Spinal cord (tissue), 10 donors: ENCODE results near the gene PKD1. TPM values are rescaled to one million over a fixed set of nuclear protein-coding genes. Genes with fewer than 3 reads are reported as not detected.

Source experiments
- DNase-seq, 6 donors: peaks; one replicate each; pipeline versions ENCODE4 v3.0.0 to v3.0.0-alpha.2; 2013 to 2015; ENCODE audit warnings: low spot score in 6 of 6, low read depth in 4 of 6
- H3K27ac ChIP-seq: one replicate; pipeline ENCODE4 v1.5.1; 2013; ENCODE audit warnings: low read depth, low read length, control low read depth
- H3K27me3 ChIP-seq: one replicate; pipeline ENCODE4 v1.6.1; 2013; ENCODE audit warnings: low read length; ENCODE audit not compliant: control insufficient read depth, insufficient read depth
- H3K36me3 ChIP-seq: one replicate; pipeline ENCODE4 v1.6.1; 2013; ENCODE audit warnings: low read length; ENCODE audit not compliant: control insufficient read depth, insufficient read depth
- H3K4me1 ChIP-seq: one replicate; pipeline ENCODE4 v1.6.1; 2013; ENCODE audit warnings: low read length; ENCODE audit not compliant: control insufficient read depth, insufficient read depth
- H3K4me3 ChIP-seq: one replicate; pipeline ENCODE4 v1.5.1; 2013; ENCODE audit warnings: low read depth, low read length, control low read depth
- H3K9me3 ChIP-seq: one replicate; pipeline ENCODE4 v1.6.1; 2013; ENCODE audit warnings: low read length; ENCODE audit not compliant: control insufficient read depth, insufficient read depth
- WGBS: methylation state at CpG from one replicate; pipeline ENCODE4 v1.1.5; 2013; ENCODE audit warnings: missing lambda C conversion rate; ENCODE audit not compliant: insufficient coverage; 5-methylcytosine and 5-hydroxymethylcytosine counted together
- polyA plus RNA-seq, 2 donors: library from polyadenylated mRNA; unstranded; fragments of 120-200 nt; gene quantifications; one replicate each; pipeline ENCODE4 v1.2.1, GENCODE V29; 2013; ENCODE audit not compliant: insufficient read length in 2 of 2
- total RNA-seq, 2 donors: library from RNA; depleted of rRNA in 1 of 2; stranded (reverse); fragments of 120-200 nt in 1 of 2; fragments of >200 nt in 1 of 2; gene quantifications; one replicate each; pipeline versions ENCODE4 v1.2.3 to v1.2.4, GENCODE V29; 2013 to 2014
- donor health status: healthy.

Gene PKD1
- total and polyA plus RNA-seq, 4 donors: 68.1 to 289 (median 144) TPM

DNA sequence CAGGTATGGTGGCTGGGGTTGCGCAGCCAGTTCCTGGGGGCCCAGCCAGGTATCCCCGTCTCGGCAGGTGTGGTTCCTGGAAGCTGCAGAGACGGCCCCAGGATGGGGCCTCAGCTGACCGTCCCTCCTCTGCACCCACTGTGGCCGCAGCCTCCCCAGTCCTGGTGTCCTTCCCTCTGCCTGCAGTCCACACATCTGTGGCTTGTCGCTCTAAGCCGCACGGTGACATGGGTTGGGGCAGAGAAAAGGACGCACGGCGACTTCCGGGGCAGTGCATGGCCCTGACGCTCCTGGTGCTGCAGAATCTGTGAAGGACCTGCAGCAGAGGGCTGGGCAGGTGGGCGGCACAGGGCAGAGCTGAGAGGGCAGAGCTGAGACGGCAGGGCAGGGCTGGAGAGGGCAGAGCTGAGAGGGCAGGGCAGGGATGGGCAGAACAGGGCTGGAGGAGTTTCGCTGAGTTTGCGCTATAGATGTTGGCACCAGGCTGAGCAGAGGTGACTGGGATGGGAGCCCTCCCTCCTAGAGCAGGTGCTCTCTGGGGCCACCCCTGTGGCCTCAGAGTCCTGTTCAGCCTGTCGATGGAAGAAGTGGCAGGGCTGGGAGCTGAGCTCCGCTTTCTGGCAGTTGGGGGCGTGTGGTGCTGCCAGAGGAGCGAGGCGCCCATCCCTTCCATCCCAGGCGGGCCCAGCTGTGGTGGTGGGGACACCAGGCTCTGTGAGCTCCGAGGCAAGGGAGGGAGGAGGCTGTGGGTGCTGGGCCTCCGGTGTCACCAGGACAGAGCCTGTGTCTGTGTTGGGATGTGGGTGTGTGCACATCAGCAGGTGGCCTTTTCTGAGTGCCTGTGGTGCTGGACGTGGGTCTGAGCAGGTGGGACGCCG is 64.9 kb downstream of the PKD1 start:
- no peak for DNase-seq
- no peaks in the 10 kb centered on the region for H3K4me1 ChIP-seq
- no peaks in the 10 kb centered on the region for H3K27me3 ChIP-seq
- no peak overlapping the region for H3K4me3 ChIP-seq
- WGBS: 92% methylated on average over 29 of the region's 29 CpGs
- no peaks in the 10 kb centered on the region for H3K9me3 ChIP-seq
- H3K36me3 ChIP-seq: peaks cover 96% of the 10 kb centered on the region
- H3K27ac ChIP-seq: no peak overlapping the region

DNA sequence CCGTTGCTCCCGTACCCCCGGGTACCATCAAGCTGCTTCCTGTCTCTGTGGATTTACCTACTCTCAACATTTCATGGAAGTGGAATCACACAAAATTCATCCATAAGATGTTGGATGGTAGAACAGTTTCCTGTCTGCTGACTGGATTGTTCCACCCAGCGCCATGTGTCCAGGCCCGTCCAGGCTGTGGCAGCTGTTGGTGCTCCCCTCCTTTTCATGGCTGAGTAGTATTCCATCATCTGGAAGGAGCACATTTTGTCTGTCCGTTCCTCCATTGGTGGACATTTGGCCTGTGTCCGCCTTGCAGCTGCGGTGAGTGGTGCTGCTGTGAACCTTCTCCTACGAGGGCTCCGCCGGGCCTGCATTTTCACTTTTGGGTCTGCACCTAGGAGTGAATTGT is 69.6 kb downstream of the PKD1 start:
- Histone ChIP-seq H3K27ac (no peak overlapping the region), H3K27me3 (no peaks in the 10 kb centered on the region), H3K9me3 (no peaks in the 10 kb centered on the region), H3K4me3 (no peak overlapping the region), H3K36me3 (peaks cover 93% of the 10 kb centered on the region), H3K4me1 (no peaks in the 10 kb centered on the region)
- 96% methylated on average over 8 of the region's 11 CpGs for WGBS
- no peak for DNase-seq

DNA sequence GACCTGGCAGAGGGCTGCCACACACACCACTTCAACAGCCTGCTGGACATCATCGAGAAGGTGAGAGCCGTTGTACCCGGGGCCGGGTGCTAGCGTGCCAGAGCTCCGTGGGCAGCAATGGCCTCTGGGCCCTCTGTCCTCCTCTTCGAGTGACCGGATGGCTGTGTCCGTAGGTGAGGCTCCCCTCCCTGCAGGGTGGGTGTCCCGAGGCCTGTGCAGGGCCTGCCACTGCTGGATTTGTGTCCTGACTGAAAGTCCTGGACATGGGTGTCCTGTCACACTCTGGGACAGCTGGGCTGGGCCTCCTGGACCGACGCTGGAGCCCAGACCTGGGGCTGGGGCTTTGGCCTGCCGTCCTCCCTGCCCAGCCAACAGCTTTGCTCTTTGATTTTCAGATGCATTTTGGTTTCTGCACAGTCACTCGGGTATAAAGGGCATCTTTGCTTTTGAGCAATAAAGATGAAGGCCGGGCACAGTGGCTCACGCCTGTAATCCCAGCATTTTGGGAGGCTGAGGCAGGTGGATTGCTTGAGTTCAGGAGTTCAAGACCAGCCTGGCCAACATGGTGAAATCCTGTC is 71.2 kb downstream of the PKD1 start:
- Histone ChIP-seq H3K36me3 (peaks cover 94% of the 10 kb centered on the region), H3K4me1 (no peaks in the 10 kb centered on the region), H3K9me3 (no peaks in the 10 kb centered on the region), H3K27ac (no peak overlapping the region), H3K27me3 (no peaks in the 10 kb centered on the region), H3K4me3 (no peak overlapping the region)
- no peak for DNase-seq
- 94% methylated on average over 16 of the region's 16 CpGs for WGBS

DNA sequence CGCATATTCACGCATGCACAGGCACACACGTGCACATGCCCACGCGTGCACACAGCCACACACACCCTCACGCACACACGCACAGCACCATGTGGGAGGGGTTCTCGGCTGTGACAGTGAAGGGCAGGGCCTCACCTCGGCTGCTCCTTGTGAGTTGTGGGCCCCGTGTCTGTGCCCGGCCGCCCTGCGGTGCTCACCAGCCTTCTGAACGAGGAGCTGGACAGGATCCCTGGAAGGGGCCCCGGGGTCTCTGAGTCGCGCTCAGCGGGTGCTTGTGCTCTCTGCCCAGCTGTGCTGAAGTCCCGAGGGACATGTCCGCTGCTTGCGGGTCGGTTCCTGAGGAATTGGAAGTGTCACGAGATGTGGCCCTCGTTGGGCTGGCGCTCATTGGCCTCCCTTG is 71.8 kb downstream of the PKD1 start:
- peaks cover 97% of the 10 kb centered on the region for H3K36me3 ChIP-seq
- no peaks in the 10 kb centered on the region for H3K9me3 ChIP-seq
- no peak overlapping the region for H3K27ac ChIP-seq
- DNase-seq: no peak
- WGBS: 95% methylated on average over 25 of the region's 25 CpGs
- no peak overlapping the region for H3K4me3 ChIP-seq
- no peaks in the 10 kb centered on the region for H3K4me1 ChIP-seq
- no peaks in the 10 kb centered on the region for H3K27me3 ChIP-seq

DNA sequence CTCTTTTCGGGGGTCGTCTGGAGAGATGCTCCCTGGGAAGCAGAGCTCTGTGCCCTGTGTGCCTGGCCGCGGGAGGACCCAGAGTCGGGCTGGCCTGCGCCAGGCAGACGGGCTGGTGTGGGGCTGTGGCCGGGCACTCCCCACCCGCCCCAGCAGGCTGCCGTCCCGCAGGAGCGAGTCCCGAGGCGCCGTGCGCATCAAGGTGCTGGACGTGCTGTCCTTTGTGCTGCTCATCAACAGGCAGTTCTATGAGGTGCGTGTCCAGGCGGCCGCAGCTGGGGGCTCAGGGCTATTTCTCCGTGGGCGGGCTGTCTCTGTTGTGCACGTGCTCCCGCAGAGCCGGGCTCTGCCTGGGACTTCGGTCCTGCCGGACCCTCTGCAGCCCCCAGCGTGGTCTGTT is 72.9 kb downstream of the PKD1 start:
- H3K4me3 ChIP-seq: no peak overlapping the region
- no peaks in the 10 kb centered on the region for H3K4me1 ChIP-seq
- H3K9me3 ChIP-seq: no peaks in the 10 kb centered on the region
- peaks cover 97% of the 10 kb centered on the region for H3K36me3 ChIP-seq
- 94% methylated on average over 28 of the region's 28 CpGs for WGBS
- no peak overlapping the region for H3K27ac ChIP-seq
- DNase-seq: no peak
- H3K27me3 ChIP-seq: no peaks in the 10 kb centered on the region

DNA sequence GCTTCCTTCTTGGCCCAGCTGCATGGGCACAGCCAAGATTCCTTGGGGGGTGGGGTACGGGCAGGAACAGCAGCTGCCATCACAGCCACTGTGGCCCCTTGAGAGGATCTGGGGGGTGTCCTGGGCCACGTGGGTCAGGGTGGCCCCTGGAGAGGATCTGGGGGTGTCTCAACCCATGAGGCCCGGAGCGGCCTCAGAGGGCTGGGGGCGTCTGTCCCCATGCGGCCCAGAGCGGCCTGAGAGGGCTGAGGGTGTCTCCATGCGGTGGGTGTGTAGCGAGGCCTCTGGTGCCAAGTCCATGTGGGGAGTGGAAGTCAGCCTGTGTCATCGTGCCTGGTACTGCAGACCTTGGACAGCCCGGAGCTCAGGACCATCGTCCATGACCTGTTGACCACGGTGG is 74.2 kb downstream of the PKD1 start:
- Histone ChIP-seq H3K36me3 (peaks cover 97% of the 10 kb centered on the region), H3K4me1 (peaks cover 2% of the 10 kb centered on the region), H3K27me3 (no peaks in the 10 kb centered on the region), H3K9me3 (no peaks in the 10 kb centered on the region), H3K4me3 (no peak overlapping the region), H3K27ac (no peak overlapping the region)
- 96% methylated on average over 13 of the region's 13 CpGs for WGBS
- no peak for DNase-seq

DNA sequence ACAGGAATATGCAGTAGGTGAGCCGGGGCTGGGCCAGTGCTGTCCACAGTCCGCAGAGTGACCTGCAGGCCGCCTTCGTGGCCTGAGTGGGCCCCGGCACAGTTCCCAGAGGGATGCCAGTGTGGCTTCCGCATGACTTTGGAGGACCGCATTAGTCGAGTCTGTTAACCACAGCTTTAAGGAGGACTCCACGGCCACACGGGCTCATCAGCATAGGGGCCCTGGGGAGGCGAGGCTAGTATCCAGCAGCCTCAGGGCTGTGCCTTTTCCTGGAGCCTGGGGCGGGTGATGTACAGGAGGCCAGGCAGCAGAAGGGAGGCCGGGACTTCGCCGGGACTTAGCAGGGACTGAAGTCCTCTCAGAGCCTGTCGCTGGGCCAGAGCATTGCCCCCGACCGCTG is 74.7 kb downstream of the PKD1 start:
- no peak overlapping the region for H3K4me3 ChIP-seq
- DNase-seq: no peak
- H3K36me3 ChIP-seq: peaks cover 97% of the 10 kb centered on the region
- H3K4me1 ChIP-seq: peaks cover 4% of the 10 kb centered on the region
- no peaks in the 10 kb centered on the region for H3K27me3 ChIP-seq
- no peaks in the 10 kb centered on the region for H3K9me3 ChIP-seq
- H3K27ac ChIP-seq: no peak overlapping the region
- 97% methylated on average over 18 of the region's 18 CpGs for WGBS

DNA sequence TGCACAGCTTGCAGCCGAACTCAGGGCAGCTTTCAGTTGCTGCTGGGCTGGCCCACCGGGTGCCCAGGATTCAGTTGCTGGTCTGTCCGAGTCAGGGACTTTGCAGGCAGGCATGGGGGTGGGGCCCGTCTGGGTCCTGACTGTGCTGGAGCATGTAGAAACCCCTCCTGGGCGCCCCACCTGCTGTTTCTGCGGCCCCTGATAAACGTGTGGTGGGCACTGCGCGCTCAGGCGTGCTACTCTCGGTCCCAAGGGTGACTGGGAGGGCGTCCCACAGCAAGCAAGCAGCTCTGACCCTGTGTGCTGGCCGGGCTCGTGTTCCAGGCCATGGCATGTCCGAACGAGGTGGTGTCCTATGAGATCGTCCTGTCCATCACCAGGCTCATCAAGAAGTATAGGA is 75.4 kb downstream of the PKD1 start:
- 85% methylated on average over 17 of the region's 17 CpGs for WGBS
- Histone ChIP-seq H3K27ac (no peak overlapping the region), H3K4me3 (no peak overlapping the region), H3K4me1 (peaks cover 4% of the 10 kb centered on the region), H3K36me3 (peaks cover 93% of the 10 kb centered on the region), H3K9me3 (no peaks in the 10 kb centered on the region), H3K27me3 (no peaks in the 10 kb centered on the region)
- DNase-seq: no peak

DNA sequence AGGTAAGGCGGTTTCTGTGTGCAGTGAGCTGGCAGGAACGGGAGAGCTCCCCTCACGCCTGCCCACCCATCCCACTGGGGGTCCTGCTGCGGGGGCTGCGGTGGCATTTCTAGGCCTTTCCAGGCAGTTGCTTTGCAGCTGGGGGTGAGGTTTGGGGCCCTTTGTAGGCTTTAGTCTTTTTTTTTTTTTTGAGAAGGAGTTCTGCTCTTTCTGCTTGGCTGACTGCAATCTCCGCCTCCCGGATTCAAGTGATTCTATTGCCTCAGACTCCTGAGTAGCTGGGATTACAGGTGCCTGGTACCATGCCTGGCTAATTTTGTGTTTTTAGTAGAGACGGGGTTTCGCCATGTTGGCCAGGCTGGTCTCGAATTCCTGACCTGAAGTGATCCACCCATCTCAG is 76.8 kb downstream of the PKD1 start:
- no peak for DNase-seq
- WGBS: no CpG with 5 or more reads among the region's 10 CpGs
- Histone ChIP-seq H3K27me3 (no peaks in the 10 kb centered on the region), H3K27ac (no peak overlapping the region), H3K9me3 (no peaks in the 10 kb centered on the region), H3K4me3 (no peak overlapping the region), H3K36me3 (peaks cover 96% of the 10 kb centered on the region), H3K4me1 (peaks cover 4% of the 10 kb centered on the region)

DNA sequence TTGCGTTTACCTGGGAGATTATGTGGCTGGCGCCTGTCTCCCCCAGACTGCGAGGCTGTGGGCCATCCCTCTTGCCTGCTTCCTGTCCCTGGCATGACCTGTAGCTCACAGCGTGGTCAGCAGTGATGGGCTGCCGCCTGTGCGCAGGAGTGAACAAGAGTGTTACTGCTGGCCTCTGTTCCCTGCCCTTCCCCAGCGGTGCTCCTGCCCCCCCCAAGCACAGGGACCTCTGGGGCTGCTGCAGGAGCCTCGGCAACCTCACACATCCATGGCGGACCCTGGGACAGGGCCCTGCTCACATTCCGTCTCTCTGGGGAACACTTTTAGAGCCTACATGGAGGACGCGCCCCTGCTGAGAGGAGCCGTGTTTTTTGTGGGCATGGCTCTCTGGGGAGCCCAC is 77.3 kb downstream of the PKD1 start:
- Histone ChIP-seq H3K4me3 (no peak overlapping the region), H3K4me1 (peaks cover 4% of the 10 kb centered on the region), H3K27me3 (no peaks in the 10 kb centered on the region), H3K36me3 (peaks cover 96% of the 10 kb centered on the region), H3K27ac (no peak overlapping the region), H3K9me3 (no peaks in the 10 kb centered on the region)
- 80% methylated on average over 12 of the region's 13 CpGs for WGBS
- DNase-seq: no peak
